Activated T-helper 2 cell treated with anti-CD3 and anti-CD28 coated beads, Interferon-gamma antibody, Interleukin-2, Interleukin-4, amounts not matched to agents 10 μg/mL and 5 μg/mL and 100 μg/mL, durations not matched to agents 14 hours and 24 hours and 36 hours (primary cell): ENCODE measurements around the gene ZBTB14. TPM values are rescaled to one million over a fixed set of nuclear protein-coding genes. Genes with fewer than 3 reads are reported as not detected.

Experiments
- DNase-seq: peaks from one replicate; pipeline ENCODE4 v3.0.0; 2021; ENCODE audit warnings: low spot score
- H3K27ac Mint-ChIP-seq: one replicate; pipeline ENCODE4 v1.8.0; 2021; ENCODE audit warnings: mixed read lengths
- H3K27me3 Mint-ChIP-seq: one replicate; pipeline ENCODE4 v1.8.0; 2021; ENCODE audit warnings: low read depth, mixed read lengths
- H3K36me3 Mint-ChIP-seq: one replicate; pipeline ENCODE4 v1.8.0; 2021; ENCODE audit warnings: low read depth, mixed read lengths
- H3K4me1 Mint-ChIP-seq: one replicate; pipeline ENCODE4 v1.8.0; 2021; ENCODE audit warnings: low read depth, mixed read lengths
- H3K4me3 Mint-ChIP-seq: one replicate; pipeline ENCODE4 v1.8.0; 2021; ENCODE audit warnings: low read depth, mild to moderate bottlenecking, moderate library complexity, mixed read lengths
- H3K9me3 Mint-ChIP-seq: one replicate; pipeline ENCODE4 v1.8.0; 2021; ENCODE audit warnings: mixed read lengths
- intact Hi-C: fragments of 100-400 bp; cut with micrococcal nuclease; formaldehyde crosslinking; loops from one replicate; pipeline ENCODE4 v1.15.1; 2023
- total RNA-seq: library from RNA; stranded (reverse); gene quantifications from 2 replicates; pipeline ENCODE4 v1.2.3, GENCODE V29; 2022

The ZBTB14 gene
- total RNA-seq, 1 donor from 2014 or later: 20.2 TPM

GRCh38 chr18:5302606-5303005, 7.1 kb upstream of the ZBTB14 start:
- Mint-ChIP-seq H3K4me1 (peaks cover 2% of the 10 kb centered on the region), H3K4me3 (no peak overlapping the region), H3K27me3 (peaks cover 40% of the 10 kb centered on the region), H3K36me3 (no peaks in the 10 kb centered on the region), H3K9me3 (no peaks in the 10 kb centered on the region), H3K27ac (no peak overlapping the region)
- intact Hi-C loops: no loop called here
- no peak for DNase-seq

- H3K4me1 Mint-ChIP-seq: peaks cover 9% of the 10 kb centered on the region
- H3K27me3 Mint-ChIP-seq: peaks cover 38% of the 10 kb centered on the region
- H3K36me3 Mint-ChIP-seq: no peaks in the 10 kb centered on the region
- no peak for DNase-seq
- H3K9me3 Mint-ChIP-seq: no peaks in the 10 kb centered on the region
- H3K27ac Mint-ChIP-seq: no peak overlapping the region
- H3K4me3 Mint-ChIP-seq: no peak overlapping the region
- intact Hi-C loops: no loop called here
Observed at GRCh38 chr18:5300476-5301010, 5.0 kb upstream of the ZBTB14 start.

DNA sequence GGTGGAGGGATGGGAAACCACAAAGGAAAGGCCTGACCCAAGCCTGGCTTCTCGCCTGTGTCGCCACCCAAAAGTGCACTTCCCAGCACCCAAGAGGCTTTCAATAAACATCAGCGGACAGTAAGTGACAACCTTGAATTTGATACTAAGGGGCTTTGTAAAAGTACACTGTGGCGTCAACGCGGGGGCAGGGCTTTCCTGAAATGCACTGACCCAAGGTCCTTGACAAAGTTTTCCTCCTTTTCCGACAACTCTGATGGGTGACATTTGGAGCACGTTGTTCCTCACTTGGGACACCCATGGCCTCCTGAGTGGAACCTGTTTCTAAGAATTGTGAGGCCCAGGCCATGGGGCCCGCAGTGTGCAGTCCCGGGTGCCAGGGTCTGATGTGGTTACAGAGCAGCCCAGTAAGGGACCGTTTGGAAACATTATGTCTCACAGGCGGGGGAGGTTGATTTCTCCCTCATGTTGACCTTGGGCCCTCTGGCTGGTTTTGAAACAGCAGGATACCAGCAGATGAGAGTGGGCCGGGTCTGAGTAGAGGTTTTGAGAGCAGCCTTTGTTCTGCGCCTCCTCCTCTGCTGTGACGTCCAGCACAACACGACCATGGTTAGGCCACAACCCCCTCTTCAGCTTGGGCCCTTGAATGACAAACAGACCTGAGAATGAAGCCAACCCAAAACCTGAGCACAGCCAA, 2.8 kb upstream of the ZBTB14 start:
- intact Hi-C loops: loop anchor here (5.0 to 10.0 kb wide), 4 partner anchors 159 to 1846 kb away; partner anchors contain the start of genes L3MBTL4 and TGIF1
- no peak for DNase-seq
- Mint-ChIP-seq H3K4me3 (no peak overlapping the region), H3K36me3 (peaks cover 6% of the 10 kb centered on the region), H3K27me3 (peaks cover 29% of the 10 kb centered on the region), H3K4me1 (peaks cover 17% of the 10 kb centered on the region), H3K9me3 (no peaks in the 10 kb centered on the region), H3K27ac (no peak overlapping the region)

DNA sequence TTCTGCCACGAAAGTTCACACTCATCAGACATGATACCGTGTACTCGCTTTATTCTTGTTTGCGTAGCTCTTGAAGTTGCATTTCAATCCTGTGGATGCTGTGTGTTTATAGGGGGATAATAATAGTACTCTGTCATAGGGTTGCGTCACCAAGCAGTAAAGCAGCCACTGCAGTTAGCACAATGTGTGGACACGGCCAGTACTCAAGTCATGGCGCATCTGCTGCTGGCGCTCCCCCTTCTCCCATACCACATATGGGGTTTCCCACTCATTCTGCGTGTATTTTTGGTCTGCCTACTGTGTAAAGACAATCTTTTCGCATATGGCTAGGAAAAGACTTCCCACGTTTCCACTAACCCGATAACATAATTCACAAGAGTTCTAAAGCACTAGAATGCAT, 2.1 kb upstream of the ZBTB14 start:
- peaks cover 23% of the 10 kb centered on the region for H3K27me3 Mint-ChIP-seq
- DNase-seq: no peak
- H3K4me1 Mint-ChIP-seq: peaks cover 17% of the 10 kb centered on the region
- H3K36me3 Mint-ChIP-seq: peaks cover 12% of the 10 kb centered on the region
- intact Hi-C loops: loop anchor here (1.0 to 10.0 kb wide), 5 partner anchors 13 to 1845 kb away; partner anchors contain the start of genes L3MBTL4 and TGIF1
- H3K9me3 Mint-ChIP-seq: no peaks in the 10 kb centered on the region
- no peak overlapping the region for H3K27ac Mint-ChIP-seq
- peak overlapping the region; percentile 14 for H3K4me3 Mint-ChIP-seq

- Mint-ChIP-seq H3K4me3 (peak overlapping the region; percentile 97), H3K4me1 (peaks cover 17% of the 10 kb centered on the region), H3K9me3 (no peaks in the 10 kb centered on the region), H3K36me3 (peaks cover 18% of the 10 kb centered on the region), H3K27me3 (peaks cover 16% of the 10 kb centered on the region), H3K27ac (peak overlapping the region; percentile 99)
- DNase-seq: peak; percentile 61
- intact Hi-C loops: loop anchor here (1.0 to 10.0 kb wide), 7 partner anchors 13 to 1845 kb away; partner anchors contain the start of genes L3MBTL4 and TGIF1
Observed at GRCh38 chr18:5296706-5297320, 1.3 kb upstream of the ZBTB14 start.

GRCh38 chr18:5295981-5296705, 617 bp upstream of the ZBTB14 start:
- intact Hi-C loops: loop anchor here (1.0 to 10.0 kb wide), 6 partner anchors 59 to 1844 kb away; partner anchors contain the start of genes L3MBTL4 and TGIF1
- peaks cover 11% of the 10 kb centered on the region for H3K27me3 Mint-ChIP-seq
- H3K9me3 Mint-ChIP-seq: no peaks in the 10 kb centered on the region
- H3K4me1 Mint-ChIP-seq: peaks cover 17% of the 10 kb centered on the region
- peaks cover 25% of the 10 kb centered on the region for H3K36me3 Mint-ChIP-seq
- peak overlapping the region; percentile 99 for H3K27ac Mint-ChIP-seq
- peak; percentile 92 for DNase-seq
- H3K4me3 Mint-ChIP-seq: peak overlapping the region; percentile 97

DNA sequence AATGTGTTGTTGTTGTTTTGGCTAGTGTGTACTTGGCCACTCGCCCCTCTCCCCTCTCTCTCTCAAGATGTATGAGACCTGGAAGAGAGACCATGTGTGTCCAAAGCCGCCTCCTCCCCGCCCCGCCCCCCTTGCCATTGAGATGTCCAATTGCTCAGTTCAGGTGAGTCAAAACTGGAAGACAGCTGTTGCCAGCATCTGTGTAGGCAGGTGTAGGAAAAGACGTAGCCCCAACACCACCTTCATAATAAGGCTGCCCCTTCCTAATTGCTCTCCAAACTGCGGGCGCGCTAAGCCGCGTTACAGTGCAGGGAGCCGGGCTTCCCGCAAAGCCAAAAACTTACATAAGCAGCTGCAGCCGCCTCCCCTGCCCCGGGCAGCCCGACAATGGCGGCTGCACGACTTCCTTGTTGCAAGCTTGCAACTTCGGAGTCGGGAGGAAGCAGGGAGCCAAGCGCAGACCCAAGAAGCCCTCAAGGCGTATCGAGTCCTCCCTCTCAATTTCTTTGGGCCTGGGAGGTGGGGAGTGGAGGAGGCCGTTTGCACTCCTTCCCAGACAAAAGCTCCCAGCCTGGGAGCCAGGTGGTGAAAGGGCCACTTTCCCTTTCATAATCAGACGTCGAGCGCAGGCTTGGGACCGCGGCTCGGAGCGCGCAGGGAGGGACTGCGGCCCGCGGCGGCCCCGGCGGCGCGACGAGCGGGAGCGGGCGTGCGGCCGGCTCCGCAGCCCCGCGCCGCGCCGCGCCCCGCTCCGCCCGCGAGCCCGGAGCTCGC, 882 bp downstream of the ZBTB14 start:
- intact Hi-C loops: loop anchor here (5.0 to 10.0 kb wide), 4 partner anchors 163 to 1842 kb away; partner anchors contain the start of genes L3MBTL4 and TGIF1
- peak; percentile 58 for DNase-seq
- H3K4me1 Mint-ChIP-seq: peaks cover 17% of the 10 kb centered on the region
- H3K4me3 Mint-ChIP-seq: peak overlapping the region; percentile 84
- no peaks in the 10 kb centered on the region for H3K9me3 Mint-ChIP-seq
- peak overlapping the region; percentile 87 for H3K27ac Mint-ChIP-seq
- H3K36me3 Mint-ChIP-seq: peaks cover 35% of the 10 kb centered on the region
- H3K27me3 Mint-ChIP-seq: peaks cover 3% of the 10 kb centered on the region

DNA sequence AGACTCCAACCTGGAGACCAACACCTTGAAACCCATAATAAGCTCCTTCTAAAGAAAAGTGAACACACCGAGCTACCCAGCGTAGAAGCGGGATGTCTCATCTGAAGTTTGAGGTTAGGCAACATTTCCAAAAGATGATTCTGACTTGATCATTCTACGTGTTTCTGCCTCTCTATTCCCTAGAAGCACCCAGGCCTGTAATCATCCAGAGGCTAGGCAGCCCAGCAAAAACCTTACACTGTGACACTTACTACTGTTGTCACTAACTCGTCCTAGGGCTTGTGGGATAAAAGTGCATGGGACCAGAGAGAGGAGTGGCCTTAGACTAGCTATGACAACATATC, 1.4 kb downstream of the ZBTB14 start:
- Mint-ChIP-seq H3K36me3 (peaks cover 35% of the 10 kb centered on the region), H3K27me3 (peaks cover 2% of the 10 kb centered on the region), H3K27ac (peak overlapping the region; percentile 87), H3K9me3 (no peaks in the 10 kb centered on the region), H3K4me3 (peak overlapping the region; percentile 84), H3K4me1 (peaks cover 17% of the 10 kb centered on the region)
- no peak for DNase-seq
- intact Hi-C loops: loop anchor here (10.0 kb wide), 1 partner anchor 1121 kb away; the partner anchor contains the start of gene L3MBTL4

GRCh38 chr18:5288517-5288935, 7.0 kb downstream of the ZBTB14 start:
- Mint-ChIP-seq H3K36me3 (peaks cover 40% of the 10 kb centered on the region), H3K27me3 (no peaks in the 10 kb centered on the region)
- intact Hi-C loops: no loop called here

DNA sequence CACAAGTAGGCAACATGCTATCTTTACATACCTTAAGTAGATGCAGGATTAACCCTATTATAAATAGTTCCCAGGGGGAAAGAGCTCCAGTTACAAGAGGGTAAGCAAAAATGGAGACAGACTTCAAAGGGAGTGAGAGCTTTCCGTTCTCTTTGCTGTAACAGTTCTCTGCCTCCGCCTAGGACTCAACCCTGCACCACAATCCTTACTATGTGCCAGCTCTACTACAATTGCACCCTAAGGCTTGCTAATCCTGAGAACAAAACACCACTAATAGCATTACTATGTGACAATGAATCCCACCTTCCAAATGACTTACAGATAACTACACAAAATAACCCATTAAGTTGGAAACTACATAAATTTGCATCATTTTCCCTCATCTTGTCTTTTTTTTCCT, 7.7 kb downstream of the ZBTB14 start:
- H3K27me3 Mint-ChIP-seq: no peaks in the 10 kb centered on the region
- H3K36me3 Mint-ChIP-seq: peaks cover 35% of the 10 kb centered on the region
- no peak overlapping the region for H3K27ac Mint-ChIP-seq
- H3K4me1 Mint-ChIP-seq: peaks cover 5% of the 10 kb centered on the region
- no peak overlapping the region for H3K4me3 Mint-ChIP-seq
- no peak for DNase-seq
- no peaks in the 10 kb centered on the region for H3K9me3 Mint-ChIP-seq
- intact Hi-C loops: no loop called here

More at GRCh38 chr18:5288517-5288935, 7.0 kb downstream of the ZBTB14 start:
- no peak for DNase-seq
- H3K27ac Mint-ChIP-seq: no peak overlapping the region
- no peaks in the 10 kb centered on the region for H3K9me3 Mint-ChIP-seq
- H3K4me3 Mint-ChIP-seq: no peak overlapping the region
- H3K4me1 Mint-ChIP-seq: peaks cover 3% of the 10 kb centered on the region

GRCh38 chr18:5286525-5286924, 9.0 kb downstream of the ZBTB14 start:
- Mint-ChIP-seq H3K27me3 (no peaks in the 10 kb centered on the region), H3K27ac (no peak overlapping the region), H3K4me1 (peaks cover 9% of the 10 kb centered on the region), H3K9me3 (no peaks in the 10 kb centered on the region), H3K36me3 (peaks cover 23% of the 10 kb centered on the region), H3K4me3 (no peak overlapping the region)
- no peak for DNase-seq
- intact Hi-C loops: no loop called here

DNA sequence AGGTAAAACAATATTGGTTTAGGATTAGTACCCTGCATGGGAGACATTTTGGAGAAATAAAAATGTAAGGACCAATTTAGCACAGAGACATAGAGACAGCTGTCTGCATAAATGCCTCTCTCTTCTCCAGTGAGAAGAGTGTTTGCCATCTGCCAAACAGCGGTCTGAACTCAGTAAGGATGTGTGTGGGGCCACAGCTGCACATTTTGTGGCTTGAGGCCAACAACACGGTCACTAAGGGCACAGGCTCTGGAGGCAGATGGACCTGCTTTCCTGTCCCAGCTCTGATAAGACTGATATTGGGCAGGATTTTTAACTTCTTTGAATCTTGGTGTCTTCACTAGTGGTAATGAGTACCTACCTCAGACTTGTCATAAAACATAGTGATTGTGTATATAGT, 10.2 kb downstream of the ZBTB14 start:
- no peak for DNase-seq
- Mint-ChIP-seq H3K4me1 (peaks cover 9% of the 10 kb centered on the region), H3K36me3 (peaks cover 12% of the 10 kb centered on the region), H3K4me3 (no peak overlapping the region), H3K27me3 (no peaks in the 10 kb centered on the region), H3K27ac (no peak overlapping the region), H3K9me3 (peaks cover 6% of the 10 kb centered on the region)
- intact Hi-C loops: no loop called here
